ENCODE data around the gene CDK5R1.
"Not testable (repeated sequence)": the region's sequence is repeated elsewhere in the genome, so short reads cannot be mapped to it uniquely, and the experiment has no call there.

CDK5R1 gene

GRCh38 chr17:32516450-32516849 lies 29.7 kb downstream of the CDK5R1 start:
- no peak for DNase-seq (ENCODE audit: low read depth, low spot score)

GRCh38 chr17:32516940-32517701 lies 30.3 kb downstream of the CDK5R1 start:
- DNase-seq (ENCODE audit: low read depth, low spot score): no peak

- no peak for DNase-seq (ENCODE audit: low read depth, low spot score)
Observed at GRCh38 chr17:32517982-32518381, 31.2 kb downstream of the CDK5R1 start.

GRCh38 chr17:32518646-32519227 lies 31.9 kb downstream of the CDK5R1 start:
- DNase-seq (ENCODE audit: low read depth, low spot score): no peak

GRCh38 chr17:32519228-32520103 lies 32.7 kb downstream of the CDK5R1 start:
- DNase-seq (ENCODE audit: low read depth, low spot score): no peak

GRCh38 chr17:32520104-32520701 lies 33.4 kb downstream of the CDK5R1 start:
- DNase-seq (ENCODE audit: low read depth, low spot score): no peak

- DNase-seq (ENCODE audit: low read depth, low spot score): no peak
Observed at GRCh38 chr17:32520737-32521404, 34.1 kb downstream of the CDK5R1 start.

GRCh38 chr17:32523017-32523680 lies 36.4 kb downstream of the CDK5R1 start:
- no peak for DNase-seq (ENCODE audit: low read depth, low spot score)

- no peak for DNase-seq (ENCODE audit: low read depth, low spot score)
Observed at GRCh38 chr17:32523827-32524552, 37.2 kb downstream of the CDK5R1 start.

GRCh38 chr17:32524553-32524880 lies 37.7 kb downstream of the CDK5R1 start:
- not testable (repeated sequence) for DNase-seq (ENCODE audit: low read depth, low spot score)

GRCh38 chr17:32525122-32525521 lies 38.3 kb downstream of the CDK5R1 start:
- no peak for DNase-seq (ENCODE audit: low read depth, low spot score)

- DNase-seq (ENCODE audit: low read depth, low spot score): no peak
Observed at GRCh38 chr17:32527146-32527545, 40.4 kb downstream of the CDK5R1 start.

GRCh38 chr17:32528825-32529224 lies 42.0 kb downstream of the CDK5R1 start:
- no peak for DNase-seq (ENCODE audit: low read depth, low spot score)

GRCh38 chr17:32529604-32530003 lies 42.8 kb downstream of the CDK5R1 start:
- DNase-seq (ENCODE audit: low read depth, low spot score): no peak

GRCh38 chr17:32533296-32533695 lies 46.5 kb downstream of the CDK5R1 start:
- no peak for DNase-seq (ENCODE audit: low read depth, low spot score)

GRCh38 chr17:32536736-32537643 lies 50.2 kb downstream of the CDK5R1 start:
- DNase-seq (ENCODE audit: low read depth, low spot score): no peak
